K562 (cell line): ENCODE results near the gene CCDC88C. TPM values are rescaled to one million over a fixed set of nuclear protein-coding genes. Genes with fewer than 3 reads are reported as not detected.
A peak's percentile ranks its signal among the peaks of the same experiment; 100 is the strongest.

Source experiments
- CBX2 ChIP-seq: fragments of 200-600 bp; sonication (generic); IDR thresholded peaks from one replicate; pipeline ENCODE4 v1.6.1; 2012; ENCODE audit warnings: mild to moderate bottlenecking, low read length, inconsistent platforms; ENCODE audit not compliant: insufficient read depth, poor library complexity, severe bottlenecking
- CCAR2 ChIP-seq: fragments of 200-400 bp; formaldehyde crosslinking; IDR thresholded peaks from 2 replicates; pipeline ENCODE4 v1.6.1; 2017; ENCODE audit warnings: mild to moderate bottlenecking, low read depth, low read length
- DMBX1 ChIP-seq: fragments of 250-450 bp; sonication (Bioruptor Pico); IDR thresholded peaks from 2 replicates; pipeline ENCODE4 v1.8.0; 2022; ENCODE audit warnings: inconsistent platforms, mild to moderate bottlenecking, moderate library complexity, borderline replicate concordance
- MTF1 ChIP-seq: fragments of 250-450 bp; sonication (Bioruptor Pico); IDR thresholded peaks from 2 replicates; pipeline ENCODE4 v1.9.0; 2021; ENCODE audit warnings: moderate library complexity, mild to moderate bottlenecking, inconsistent platforms, borderline replicate concordance
- MXI1 ChIP-seq: IDR thresholded peaks from 2 replicates; pipeline ENCODE4 v1.6.1; 2011; ENCODE audit warnings: low read depth, mild to moderate bottlenecking, improper control_type of control experiment, low read length
- POLR2G ChIP-seq: fragments of 200-400 bp; formaldehyde crosslinking; IDR thresholded peaks from 2 replicates; pipeline ENCODE4 v1.6.1; 2017; ENCODE audit warnings: low read depth, mild to moderate bottlenecking, antibody characterized with exemption, low read length, moderate library complexity
- RREB1 ChIP-seq: fragments of 250-450 bp; sonication (Bioruptor Pico); IDR thresholded peaks from 2 replicates; pipeline ENCODE4 v1.4.0; 2020
- TFAP4 ChIP-seq: sonication (generic); formaldehyde crosslinking; IDR thresholded peaks from 2 replicates; pipeline ENCODE4 v1.8.0; 2022; ENCODE audit warnings: missing genetic modification reagents, mild to moderate bottlenecking, moderate library complexity, borderline replicate concordance
- TRIM24 ChIP-seq, 2 experiments: fragments of 450-650 bp; IDR thresholded peaks; 2 replicates each; pipeline ENCODE4 v1.6.1; 2016
- UBTF ChIP-seq, 2 experiments: IDR thresholded peaks; 2 replicates each; pipeline ENCODE4 v1.6.1; 2012; ENCODE audit warnings: improper control_type of control experiment in 2 of 2, low read depth in 2 of 2, low read length in 2 of 2, borderline replicate concordance in 1 of 2
- ZNF277 ChIP-seq: fragments of 250-450 bp; sonication (Bioruptor Pico); IDR thresholded peaks from 2 replicates; pipeline ENCODE4 v1.8.0; 2022; ENCODE audit warnings: inconsistent platforms, mild to moderate bottlenecking, moderate library complexity, borderline replicate concordance
- ZNF586 ChIP-seq: fragments of 450-650 bp; formaldehyde crosslinking; conservative IDR thresholded peaks from 2 replicates; pipeline ENCODE4 v1.4.0; 2020; ENCODE audit warnings: mild to moderate bottlenecking, moderate library complexity
- polyA plus RNA-seq, 8 experiments: library from polyadenylated mRNA; depleted of rRNA in 4 of 8; stranded (reverse) in 5 of 8; unstranded in 3 of 8; fragments of >200 nt; fragmentation: Nextera tagmentation in 2 of 8; fragmentation: Illumina TruSeq in 1 of 8; extraction: Ambion mirVana in 2 of 8; extraction: Trizol in 1 of 8; gene quantifications; 2 replicates each; pipeline versions ENCODE4 v1.2.1 to v1.2.3, GENCODE V29; 2011 to 2014; ENCODE audit warnings: inconsistent platforms in 1 of 8, missing spikeins in 1 of 8
- total RNA-seq, 7 experiments: library from RNA; depleted of rRNA in 6 of 7; stranded (reverse); fragments of >200 nt in 6 of 7; fragmentation: Illumina TruSeq in 2 of 7; extraction: Trizol in 2 of 7; gene quantifications; 2 replicates each; pipeline versions ENCODE4 v1.2.1 to v1.2.3, GENCODE V29; 2011 to 2021; ENCODE audit warnings: low replicate concordance in 1 of 7

The CCDC88C gene
- total and polyA plus RNA-seq, 9 of the 15 experiments (the other 6 are each of a cell fraction or from before 2014, with no cell fraction given) = 0.62 to 22.5 (median 10.7) TPM

- TF ChIP-seq ZNF586 (CRISPR knock-in tag) (no peak), ZNF277 (no peak), TFAP4 (CRISPR knock-in tag) (no peak), TRIM24 (IDR thresholded peaks at IDR 0.05) (no peak), MTF1 (CRISPR knock-in tag) (no peak), MXI1 (no peak), RREB1 (CRISPR knock-in tag) (no peak), POLR2G (peak; percentile 63), CBX2 (no peak), CCAR2 (no peak), DMBX1 (CRISPR knock-in tag) (peak; percentile 65; the same call in 1 of the 2 replicates), UBTF (IDR thresholded peaks at IDR 0.05; ENCODE audit: borderline replicate concordance in 1 of 2, low read depth in 2 of 2, low read length in 2 of 2) (no peak)
Measured at GRCh38 chr14:91417983-91418386, 365 bp upstream of the CCDC88C start (continued).
